ENCODE data around the gene ACVR1. TPM values are rescaled to one million over a fixed set of nuclear protein-coding genes. Genes with fewer than 3 reads are reported as not detected.

The ACVR1 gene
- total and polyA plus RNA-seq, 9 of the 15 experiments (the other 6 are each of a cell fraction or from before 2014, with no cell fraction given) = 3.8 to 14.3 (median 6.9) TPM

- no peak for TF ChIP-seq ZNF609 (CRISPR knock-in tag; IDR thresholded peaks at IDR 0.05; ENCODE audit: borderline replicate concordance)
- no peak for TF ChIP-seq ETV5 (CRISPR knock-in tag; IDR thresholded peaks at IDR 0.05; ENCODE audit: low read depth)
- TF ChIP-seq POU5F1 (IDR thresholded peaks at IDR 0.05; ENCODE audit: borderline replicate concordance, low read depth, low read length, partially characterized antibody) = no peak
- peak; percentile 32; the same call in 1 of the 2 replicates for TF ChIP-seq EP400 (IDR thresholded peaks at IDR 0.05)
- TF ChIP-seq TCFL5 (CRISPR knock-in tag; conservative IDR thresholded peaks at IDR 0.05) = no peak
- TF ChIP-seq NCOA2 (IDR thresholded peaks at IDR 0.05; ENCODE audit: partially characterized antibody in 2 of 2) = no peak
- TF ChIP-seq SMARCA4 (IDR thresholded peaks at IDR 0.05) = peak; percentile 41; the same call in 1 of the 2 replicates
- TF ChIP-seq CREB3 (tag; conservative IDR thresholded peaks at IDR 0.05; ENCODE audit: low read depth) = no peak
- TF ChIP-seq STAG1 (CRISPR knock-in tag; IDR thresholded peaks at IDR 0.05; ENCODE audit: borderline replicate concordance) = no peak
- no peak for TF ChIP-seq E4F1 (CRISPR knock-in tag; IDR thresholded peaks at IDR 0.05; ENCODE audit: borderline replicate concordance)
- peak; percentile 19 for TF ChIP-seq SAP30 (IDR thresholded peaks at IDR 0.05; ENCODE audit: borderline replicate concordance, insufficient read depth, low read depth, low read length, poor library complexity, severe bottlenecking)
- no peak for TF ChIP-seq KAT2B (IDR thresholded peaks at IDR 0.05; ENCODE audit: low read depth, low read length)
- no peak for TF ChIP-seq NFE2L1 (tag; IDR thresholded peaks at IDR 0.05; ENCODE audit: borderline replicate concordance, low read depth)
- TF ChIP-seq ZFP1 (CRISPR knock-in tag; IDR thresholded peaks at IDR 0.05) = no peak
- TF ChIP-seq NFXL1 (CRISPR knock-in tag; IDR thresholded peaks at IDR 0.05) = no peak
- no peak for TF ChIP-seq E2F1 (CRISPR knock-in tag; IDR thresholded peaks at IDR 0.05)
- no peak for TF ChIP-seq ZNF175 (CRISPR knock-in tag; IDR thresholded peaks at IDR 0.05; ENCODE audit: low read depth)
Observed at GRCh38 chr2:157874997-157875640, 1.0 kb downstream of the ACVR1 start (continued).

Measured in K562 (cell line).